Sigmoid colon (tissue), 4 donors: ENCODE measurements around the gene KCNIP4.

ENCODE experiments used
- CTCF ChIP-seq, 4 experiments: fragments of 450-650 bp in 3 of 4; fragments of 200-600 bp in 1 of 4; IDR thresholded peaks; one replicate each; pipeline ENCODE4 v1.5.1; 2016 to 2019; ENCODE audit warnings: antibody characterized with exemption in 4 of 4, mild to moderate bottlenecking in 3 of 4, moderate library complexity in 2 of 4
- EP300 ChIP-seq, 4 donors: sonication (generic); formaldehyde crosslinking; IDR thresholded peaks; one replicate each; pipeline ENCODE4 v1.6.1; 2017; ENCODE audit warnings: antibody characterized with exemption in 4 of 4

GRCh38 chr4:20895988-20896387 is 1052.6 kb downstream of the KCNIP4 start:
- TF ChIP-seq CTCF (IDR thresholded peaks at IDR 0.05), result no peak
- TF ChIP-seq EP300 (IDR thresholded peaks at IDR 0.05), result no peak
